GM21447 (cell line): ENCODE data around the gene HEMGN.
"Not testable (repeated sequence)": the region's sequence is repeated elsewhere in the genome, so short reads cannot be mapped to it uniquely, and the experiment has no call there.

Experiments
- ATAC-seq: cut with Tn5 transposase; IDR thresholded peaks from one replicate; pipeline ENCODE4 v1.9.1; 2021; ENCODE audit not compliant: unreplicated experiment

HEMGN gene

GRCh38 chr9:97938081-97938644, at the start of gene HEMGN:
HEMGN (minus strand) TSS chr9:97938172; CDS start chr9:97938136, 36 bp downstream.
- ATAC-seq: peak; percentile 74

GRCh38 chr9:97987487-97987886, 49.5 kb upstream of the HEMGN start:
- ATAC-seq: no peak

- ATAC-seq: peak; percentile 10
Measured at GRCh38 chr9:97985058-97985861, 47.3 kb upstream of the HEMGN start.

GRCh38 chr9:97984188-97985057, 46.5 kb upstream of the HEMGN start:
- ATAC-seq: peak; percentile 20

GRCh38 chr9:97983589-97984187, 45.7 kb upstream of the HEMGN start:
- no peak for ATAC-seq

GRCh38 chr9:97982683-97983588, 45.0 kb upstream of the HEMGN start, which contains the start of gene ANP32B:
ANP32B (plus strand) TSS chr9:97983341; CDS start chr9:97983556, 215 bp downstream.
- ATAC-seq: peak; percentile 59

- no peak for ATAC-seq
Measured at GRCh38 chr9:97981846-97982682, 44.1 kb upstream of the HEMGN start.

- no peak for ATAC-seq
Measured at GRCh38 chr9:97980918-97981845, 43.2 kb upstream of the HEMGN start.

GRCh38 chr9:97980479-97980803, 42.5 kb upstream of the HEMGN start:
- no peak for ATAC-seq

GRCh38 chr9:97979788-97980478, 42.0 kb upstream of the HEMGN start:
- no peak for ATAC-seq

GRCh38 chr9:97978371-97979130, 40.6 kb upstream of the HEMGN start:
- ATAC-seq: no peak

- ATAC-seq: not testable (repeated sequence)
Measured at GRCh38 chr9:97976633-97977032, 38.7 kb upstream of the HEMGN start.

GRCh38 chr9:97975376-97975775, 37.4 kb upstream of the HEMGN start:
- no peak for ATAC-seq

GRCh38 chr9:97972753-97973152, 34.8 kb upstream of the HEMGN start:
- no peak for ATAC-seq

GRCh38 chr9:97970165-97970564, 32.2 kb upstream of the HEMGN start:
- ATAC-seq: no peak

- ATAC-seq: no peak
Measured at GRCh38 chr9:97969014-97969413, 31.0 kb upstream of the HEMGN start.

GRCh38 chr9:97966493-97966892, 28.5 kb upstream of the HEMGN start:
- ATAC-seq: no peak
